Measurements from ENCODE around the gene GRHPR. TPM values are rescaled to one million over a fixed set of nuclear protein-coding genes. Genes with fewer than 3 reads are reported as not detected.

GRHPR gene
- 115 to 178 TPM (median 165 TPM) in 5 replicates for total RNA-seq (2022; extraction: Qiagen RNA extraction; ENCODE audit: low read depth)

DNA sequence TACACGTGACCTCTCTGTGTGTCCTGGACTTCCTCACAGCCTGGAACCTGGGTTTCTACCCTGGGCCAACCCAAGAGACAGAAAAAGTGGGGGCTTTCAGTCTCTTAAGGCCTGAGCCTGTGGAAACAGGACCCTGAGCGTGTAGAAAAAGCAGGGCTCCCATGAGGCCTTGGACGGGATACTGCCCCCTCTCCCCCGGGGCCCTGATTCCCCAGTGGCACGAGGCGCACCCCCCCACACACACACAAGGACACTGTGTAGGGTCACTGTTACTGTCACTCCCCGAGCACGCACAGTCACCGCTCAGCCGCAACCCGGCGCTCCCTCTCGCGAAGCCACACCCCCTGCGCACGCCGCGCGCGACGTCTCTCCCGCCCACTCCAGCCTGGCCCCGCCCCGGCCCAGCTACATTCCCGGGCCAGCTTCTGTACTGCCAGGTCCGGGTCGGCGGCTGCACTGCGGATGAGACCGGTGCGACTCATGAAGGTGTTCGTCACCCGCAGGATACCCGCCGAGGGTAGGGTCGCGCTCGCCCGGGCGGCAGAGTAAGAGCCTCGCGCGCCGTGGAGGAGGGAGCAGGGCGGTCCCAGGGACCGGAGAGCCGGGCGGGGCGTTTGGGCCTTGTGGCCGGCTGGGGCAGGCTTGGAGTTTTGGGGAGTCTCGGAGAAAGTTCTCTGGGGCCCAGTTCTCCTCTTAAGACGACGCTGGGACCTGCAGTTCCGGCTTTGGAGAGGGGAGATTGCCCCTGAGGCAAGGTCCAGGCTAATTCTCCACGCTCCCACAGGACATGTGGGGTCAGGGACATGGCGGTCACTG, at the start of gene GRHPR:
Gene GRHPR (plus strand): TSS at position 408 of the 816 bp plus-strand sequence. CDS start 55 bp downstream, at position 463.

GRCh38 chr9:37465249-37466036, 42.9 kb downstream of the GRHPR start, which contains the start of gene ZBTB5:
TSS of gene ZBTB5 (minus strand) at chr9:37465450. CDS start at chr9:37442551, 22,899 bp downstream.

DNA sequence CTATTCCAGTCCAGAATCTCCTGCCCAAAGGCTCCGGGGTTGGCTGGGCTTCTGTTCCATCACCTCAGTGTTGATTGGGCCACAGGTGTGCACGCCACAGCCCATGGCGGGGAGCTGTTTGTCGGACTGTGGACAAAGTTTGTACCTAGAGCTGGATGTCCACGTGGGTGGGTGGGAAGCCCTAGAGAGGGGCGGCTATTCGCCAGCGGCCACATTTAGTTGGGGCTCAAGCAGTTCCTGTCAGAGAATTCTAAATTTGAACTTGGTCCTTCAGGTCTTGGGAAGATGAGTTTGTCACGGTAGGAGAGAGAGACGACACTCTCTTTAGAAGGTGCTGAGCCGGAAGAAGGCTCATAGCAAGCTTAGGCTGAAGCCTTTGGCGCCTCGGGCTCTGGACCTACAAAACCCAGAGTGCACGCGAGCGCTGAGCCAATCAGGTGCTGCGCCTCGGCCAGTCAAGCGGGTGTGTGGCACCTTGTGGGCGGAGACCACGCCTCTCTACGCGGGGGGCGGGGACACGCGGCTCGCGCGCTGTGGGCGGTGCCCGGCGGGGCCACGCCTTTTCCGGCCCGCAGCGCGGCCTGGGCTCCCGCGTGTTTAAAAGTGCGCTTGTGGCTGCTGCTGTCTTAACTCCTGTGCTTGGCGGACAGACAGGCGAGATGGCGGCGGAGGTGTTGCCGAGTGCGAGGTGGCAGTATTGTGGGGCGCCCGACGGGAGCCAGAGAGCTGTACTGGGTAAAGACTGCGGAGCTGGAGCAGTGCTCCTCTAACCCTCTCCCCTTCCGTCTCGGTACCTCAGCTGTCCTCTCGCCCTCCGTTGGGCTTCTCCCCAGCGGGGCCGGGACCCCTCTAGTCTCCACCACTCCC, 63.1 kb downstream of the GRHPR start, which contains the start of gene POLR1E:
Gene POLR1E (plus strand): TSS at position 560 of the 867 bp plus-strand sequence. CDS start 100 bp downstream, at position 660.

Other genes with a start within 250 kb of the GRHPR start
- 5.5 to 8.9 TPM (median 7.9 TPM) in 5 replicates for gene ZBTB5, start 42.8 kb downstream of the GRHPR start, total RNA-seq (2022; extraction: Qiagen RNA extraction; ENCODE audit: low read depth)
- gene POLR1E, start 63.3 kb downstream of the GRHPR start, total RNA-seq (2022; extraction: Qiagen RNA extraction; ENCODE audit: low read depth), result 35.8 to 42.2 TPM (median 37.0 TPM) in 5 replicates
- gene FBXO10, start 153.7 kb downstream of the GRHPR start, total RNA-seq (2022; extraction: Qiagen RNA extraction; ENCODE audit: low read depth), result 4.8 to 8.8 TPM (median 7.8 TPM) in 5 replicates
- gene TOMM5, start 169.9 kb downstream of the GRHPR start, total RNA-seq (2022; extraction: Qiagen RNA extraction; ENCODE audit: low read depth), result 297 to 340 TPM (median 331 TPM) in 5 replicates
- gene FRMPD1, start 228.3 kb downstream of the GRHPR start, total RNA-seq (2022; extraction: Qiagen RNA extraction; ENCODE audit: low read depth), result 0.02 to 0.06 TPM (median 0.04 TPM) in 4 of 5 replicates, not detected in the other